A549 (cell line): ENCODE results near the gene KCNG4. TPM values are rescaled to one million over a fixed set of nuclear protein-coding genes. Genes with fewer than 3 reads are reported as not detected.

Source experiments
- ATAC-seq, 2 experiments: fragments of 200-7000 bp in 1 of 2; fragments of >200 bp in 1 of 2; cut with Nextera tagmentation in 1 of 2; cut with Tn5 transposase in 1 of 2; 3 replicates each; pipeline versions ENCODE4 v1.8.0 to v1.9.1; 2018 to 2020; ENCODE audit warnings: mild to moderate bottlenecking in 1 of 2, moderate library complexity in 1 of 2
- CTCF ChIA-PET: fragments of 300-600 bp; sonication (Branson Sonifier 250); formaldehyde crosslinking; extraction: SDS; loops from one replicate; lab custom pipeline; 2021; ENCODE audit warnings: antibody characterized with exemption, inconsistent platforms; lab: Yijun Ruan, JAX
- POLR2A ChIA-PET: fragments of 350-600 bp; formaldehyde crosslinking; extraction: SDS; loops from one replicate; lab custom pipeline; 2021; ENCODE audit warnings: antibody characterized with exemption, inconsistent platforms; lab: Yijun Ruan, JAX
- DNase-seq, 2 experiments: peaks; one replicate each; pipeline versions ENCODE4 v3.0.0 to v3.0.0-alpha.2; 2011 to 2016; ENCODE audit warnings: low read depth in 1 of 2, low spot score in 1 of 2
- FAIRE-seq: peaks from 2 replicates; lab custom pipeline; 2011; peaks lifted over from hg19 to GRCh38; lab: Jason Lieb, UNC
- H3K27ac ChIP-seq, 2 experiments: fragments of >200 bp; sonication (Bioruptor Twin); formaldehyde crosslinking; 3 replicates each; pipeline ENCODE4 v1.5.1; 2016 to 2017
- H3K4me1 ChIP-seq: fragments of >200 bp; sonication (Bioruptor Twin); formaldehyde crosslinking; 3 replicates; pipeline ENCODE4 v1.6.1; 2016
- H3K4me2 ChIP-seq: fragments of >200 bp; sonication (Bioruptor Twin); formaldehyde crosslinking; 3 replicates; pipeline ENCODE4 v1.6.1; 2016
- H3K4me3 ChIP-seq: fragments of >200 bp; sonication (Bioruptor Twin); formaldehyde crosslinking; 3 replicates; pipeline ENCODE4 v1.5.1; 2016
- H3K9me3 ChIP-seq: fragments of >200 bp; sonication (Bioruptor Twin); formaldehyde crosslinking; 3 replicates; pipeline ENCODE4 v1.6.1; 2016
- ATOH8 ChIP-seq: fragments of 250-450 bp; sonication (Bioruptor Pico); IDR thresholded peaks from 2 replicates; pipeline ENCODE4 v1.5.0; 2020; ENCODE audit warnings: low read depth, mild to moderate bottlenecking, moderate library complexity
- CBX2 ChIP-seq: fragments of 200-600 bp; sonication (generic); IDR thresholded peaks from 2 replicates; pipeline ENCODE4 v1.6.1; 2016; ENCODE audit warnings: low read depth, mild to moderate bottlenecking, borderline replicate concordance
- CEBPB ChIP-seq, 2 experiments: fragments of >200 bp in 1 of 2; sonication (Bioruptor Twin) in 1 of 2; formaldehyde crosslinking in 1 of 2; IDR thresholded peaks; 2 replicates each; pipeline ENCODE4 v1.6.1; 2012 to 2016
- CHD2 ChIP-seq: fragments of 150-350 bp; IDR thresholded peaks from 2 replicates; pipeline ENCODE4 v1.6.1; 2014; ENCODE audit warnings: low read length; ENCODE audit not compliant: partially characterized antibody
- CHD4 ChIP-seq: fragments of 200-600 bp; sonication (generic); IDR thresholded peaks from 2 replicates; pipeline ENCODE4 v1.6.1; 2016; ENCODE audit warnings: antibody characterized with exemption, mild to moderate bottlenecking, borderline replicate concordance
- CTCF ChIP-seq: fragments of >200 bp; sonication (Bioruptor Twin); formaldehyde crosslinking; IDR thresholded peaks from 3 replicates; pipeline ENCODE4 v1.5.1; 2016
- EHMT2 ChIP-seq: fragments of 200-600 bp; sonication (generic); IDR thresholded peaks from 2 replicates; pipeline ENCODE4 v1.6.1; 2016; ENCODE audit warnings: antibody characterized with exemption, low read depth, mild to moderate bottlenecking, moderate library complexity
- ELK1 ChIP-seq: fragments of 150-350 bp; IDR thresholded peaks from 2 replicates; pipeline ENCODE4 v1.6.1; 2014; ENCODE audit warnings: low read depth, mild to moderate bottlenecking, low read length
- EP300 ChIP-seq, 2 experiments: fragments of >200 bp; sonication (Bioruptor Twin); formaldehyde crosslinking; IDR thresholded peaks; 2 replicates in 1 of 2; 3 replicates in 1 of 2; pipeline ENCODE4 v1.6.1; 2016 to 2017
- ESRRA ChIP-seq: fragments of 150-350 bp; IDR thresholded peaks from 2 replicates; pipeline ENCODE4 v1.6.1; 2014; ENCODE audit warnings: mild to moderate bottlenecking, low read length, borderline replicate concordance
- FOSB ChIP-seq: fragments of 250-450 bp; sonication (Bioruptor Pico); IDR thresholded peaks from 2 replicates; pipeline ENCODE4 v1.5.0; 2020; ENCODE audit warnings: mild to moderate bottlenecking, moderate library complexity
- GATA3 ChIP-seq: IDR thresholded peaks from 2 replicates; pipeline ENCODE4 v1.6.1; 2012; ENCODE audit warnings: borderline replicate concordance
- HDAC2 ChIP-seq: fragments of 200-600 bp; sonication (generic); IDR thresholded peaks from 2 replicates; pipeline ENCODE4 v1.6.1; 2016
- HES2 ChIP-seq: fragments of >200 bp; sonication (Bioruptor Twin); formaldehyde crosslinking; IDR thresholded peaks from 2 replicates; pipeline ENCODE4 v1.6.1; 2016
- HEYL ChIP-seq: fragments of 250-450 bp; sonication (Bioruptor Pico); IDR thresholded peaks from 2 replicates; pipeline ENCODE4 v1.8.0; 2021; ENCODE audit warnings: mild to moderate bottlenecking, moderate library complexity
- HMGXB4 ChIP-seq: fragments of 250-450 bp; sonication (Bioruptor Pico); IDR thresholded peaks from 2 replicates; pipeline ENCODE4 v1.5.0; 2021; ENCODE audit warnings: mild to moderate bottlenecking, moderate library complexity, borderline replicate concordance
- JUN ChIP-seq, 2 experiments: fragments of >200 bp; sonication (Bioruptor Twin); formaldehyde crosslinking; IDR thresholded peaks; 2 replicates in 1 of 2; 3 replicates in 1 of 2; pipeline ENCODE4 v1.6.1; 2016 to 2017
- JUNB ChIP-seq: fragments of >200 bp; sonication (Bioruptor Twin); formaldehyde crosslinking; IDR thresholded peaks from 2 replicates; pipeline ENCODE4 v1.6.1; 2016
- MAX ChIP-seq: IDR thresholded peaks from 2 replicates; pipeline ENCODE4 v1.6.1; 2012
- NFE2L2 ChIP-seq: fragments of 150-350 bp; conservative IDR thresholded peaks from 2 replicates; pipeline ENCODE4 v1.6.1; 2014; ENCODE audit warnings: low read length
- PBX3 ChIP-seq: IDR thresholded peaks from 2 replicates; pipeline ENCODE4 v1.6.1; 2012
- PHF8 ChIP-seq: fragments of 200-600 bp; sonication (generic); IDR thresholded peaks from 2 replicates; pipeline ENCODE4 v1.6.1; 2016; ENCODE audit warnings: low read depth, mild to moderate bottlenecking, antibody characterized with exemption, moderate library complexity, borderline replicate concordance
- RAD21 ChIP-seq, 2 experiments: fragments of >200 bp in 1 of 2; sonication (Bioruptor Twin) in 1 of 2; formaldehyde crosslinking in 1 of 2; IDR thresholded peaks in 1 of 2; conservative IDR thresholded peaks in 1 of 2; 2 replicates in 1 of 2; 3 replicates in 1 of 2; pipeline ENCODE4 v1.6.1; 2012 to 2018; ENCODE audit warnings: inconsistent platforms in 1 of 2
- RARB ChIP-seq: fragments of 250-450 bp; sonication (Bioruptor Pico); IDR thresholded peaks from 2 replicates; pipeline ENCODE4 v1.8.0; 2021; ENCODE audit warnings: mild to moderate bottlenecking, moderate library complexity
- RCOR1 ChIP-seq: fragments of 150-350 bp; IDR thresholded peaks from 2 replicates; pipeline ENCODE4 v1.6.1; 2014; ENCODE audit warnings: antibody characterized with exemption, low read length, low read depth
- SREBF2 ChIP-seq: fragments of 450-650 bp; IDR thresholded peaks from 2 replicates; pipeline ENCODE4 v1.6.1; 2014; ENCODE audit warnings: mild to moderate bottlenecking, moderate library complexity
- TP53 ChIP-seq: fragments of 250-450 bp; sonication (Bioruptor Pico); IDR thresholded peaks from 2 replicates; pipeline ENCODE4 v1.5.0; 2021; ENCODE audit warnings: mild to moderate bottlenecking, moderate library complexity
- ZC3H11A ChIP-seq: fragments of 450-650 bp; IDR thresholded peaks from 2 replicates; pipeline ENCODE4 v1.6.1; 2014; ENCODE audit warnings: antibody characterized with exemption, mild to moderate bottlenecking
- ZNF302 ChIP-seq: fragments of 250-450 bp; sonication (Bioruptor Pico); IDR thresholded peaks from 2 replicates; pipeline ENCODE4 v1.9.0; 2021; ENCODE audit warnings: inconsistent platforms, mild to moderate bottlenecking, moderate library complexity
- ZSCAN20 ChIP-seq: fragments of 250-450 bp; sonication (Bioruptor Pico); IDR thresholded peaks from 2 replicates; pipeline ENCODE4 v1.8.0; 2022; ENCODE audit warnings: mild to moderate bottlenecking, moderate library complexity
- WGBS: methylation state at CpG from one replicate; pipeline ENCODE4 v1.1.6; 2017; ENCODE audit errors: missing lambda C conversion rate; 5-methylcytosine and 5-hydroxymethylcytosine counted together
- polyA plus RNA-seq, 4 experiments: library from polyadenylated mRNA; depleted of rRNA in 3 of 4; stranded (reverse); fragments of >200 nt; fragmentation: RNase III in 1 of 4; extraction: RNeasy Plus Mini Kit Qiagen cat#74134 plus additional on column Dnase treatment in 1 of 4; gene quantifications; 2 replicates in 3 of 4; 3 replicates in 1 of 4; pipeline ENCODE4 v1.2.3, GENCODE V29; 2011 to 2017

KCNG4 gene
- polyA plus RNA-seq, 2 of the 4 experiments (the other 2 are of a cell fraction) = not detected

GRCh38 chr16:84193480-84193879, 46.3 kb downstream of the KCNG4 start:
- no peak overlapping the region for H3K4me2 ChIP-seq
- ATAC-seq (no peak), DNase-seq (no peak)
- CTCF ChIA-PET = interaction anchor here (1.1 kb wide), 1 partner anchor 27 kb away, joined by 3 read pairs; no protein-coding TSS in a partner anchor
- TF ChIP-seq CTCF (no peak), ESRRA (no peak), ATOH8 (no peak), EHMT2 (no peak), JUNB (no peak), HES2 (no peak), CHD2 (no peak), HDAC2 (no peak), HEYL (CRISPR knock-in tag) (no peak), NFE2L2 (no peak), PBX3 (no peak), GATA3 (no peak), CHD4 (no peak), RCOR1 (no peak), SREBF2 (no peak), CBX2 (no peak), ELK1 (no peak), MAX (no peak), FOSB (no peak), RAD21 (conservative IDR thresholded peaks at IDR 0.05 in 1 of 2, IDR thresholded peaks at IDR 0.05 in 1 of 2) (no peak)
- TF ChIP-seq, all 56 proteins: peak for 0
- H3K4me1 ChIP-seq = no peaks in the 10 kb centered on the region
- whole genome bisulfite sequencing = 81% methylated on average over 7 of the region's 7 CpGs
- H3K27ac ChIP-seq = no peak overlapping the region
- FAIRE-seq = no peak
- H3K9me3 ChIP-seq = no peaks in the 10 kb centered on the region
- POLR2A ChIA-PET = no interaction called here
- no peak overlapping the region for H3K4me3 ChIP-seq

GRCh38 chr16:84191466-84191865, 48.3 kb downstream of the KCNG4 start:
- WGBS = 75% methylated on average over 9 of the region's 16 CpGs
- ATAC-seq = no peak

More at GRCh38 chr16:84191466-84191865, 48.3 kb downstream of the KCNG4 start:
- DNase-seq (no peak), FAIRE-seq (no peak)
- Histone ChIP-seq H3K4me1 (no peaks in the 10 kb centered on the region), H3K9me3 (no peaks in the 10 kb centered on the region), H3K27ac (no peak overlapping the region), H3K4me3 (no peak overlapping the region), H3K4me2 (no peak overlapping the region)
- ChIA-PET CTCF (no interaction called here), POLR2A (interaction anchor here (0.6 kb wide), 1 partner anchor 91 kb away, joined by 11 read pairs; no protein-coding TSS in a partner anchor)
- TF ChIP-seq CEBPB (IDR thresholded peaks at IDR 0.05) = no peak
- no peak for TF ChIP-seq RCOR1
- no peak for TF ChIP-seq EP300 (IDR thresholded peaks at IDR 0.05)
- no peak for TF ChIP-seq PBX3
- no peak for TF ChIP-seq TP53 (CRISPR knock-in tag)
- TF ChIP-seq JUN (IDR thresholded peaks at IDR 0.05) = no peak
- no peak for TF ChIP-seq ZNF302 (CRISPR knock-in tag)
- TF ChIP-seq RAD21 (conservative IDR thresholded peaks at IDR 0.05 in 1 of 2, IDR thresholded peaks at IDR 0.05 in 1 of 2) = no peak
- TF ChIP-seq GATA3 = no peak
- TF ChIP-seq MAX = no peak
- no peak for TF ChIP-seq ZC3H11A
- no peak for TF ChIP-seq SREBF2
- TF ChIP-seq FOSB = no peak
- TF ChIP-seq HMGXB4 (CRISPR knock-in tag) = no peak
- no peak for TF ChIP-seq RARB
- TF ChIP-seq HEYL (CRISPR knock-in tag) = no peak
- no peak for TF ChIP-seq PHF8
- no peak for TF ChIP-seq ZSCAN20 (CRISPR knock-in tag)
